ENCODE results near the gene MSI1. TPM values are rescaled to one million over a fixed set of nuclear protein-coding genes. Genes with fewer than 3 reads are reported as not detected.

MSI1 gene
- total RNA-seq, 1 donor from 2014 or later, result 1.0 TPM

DNA sequence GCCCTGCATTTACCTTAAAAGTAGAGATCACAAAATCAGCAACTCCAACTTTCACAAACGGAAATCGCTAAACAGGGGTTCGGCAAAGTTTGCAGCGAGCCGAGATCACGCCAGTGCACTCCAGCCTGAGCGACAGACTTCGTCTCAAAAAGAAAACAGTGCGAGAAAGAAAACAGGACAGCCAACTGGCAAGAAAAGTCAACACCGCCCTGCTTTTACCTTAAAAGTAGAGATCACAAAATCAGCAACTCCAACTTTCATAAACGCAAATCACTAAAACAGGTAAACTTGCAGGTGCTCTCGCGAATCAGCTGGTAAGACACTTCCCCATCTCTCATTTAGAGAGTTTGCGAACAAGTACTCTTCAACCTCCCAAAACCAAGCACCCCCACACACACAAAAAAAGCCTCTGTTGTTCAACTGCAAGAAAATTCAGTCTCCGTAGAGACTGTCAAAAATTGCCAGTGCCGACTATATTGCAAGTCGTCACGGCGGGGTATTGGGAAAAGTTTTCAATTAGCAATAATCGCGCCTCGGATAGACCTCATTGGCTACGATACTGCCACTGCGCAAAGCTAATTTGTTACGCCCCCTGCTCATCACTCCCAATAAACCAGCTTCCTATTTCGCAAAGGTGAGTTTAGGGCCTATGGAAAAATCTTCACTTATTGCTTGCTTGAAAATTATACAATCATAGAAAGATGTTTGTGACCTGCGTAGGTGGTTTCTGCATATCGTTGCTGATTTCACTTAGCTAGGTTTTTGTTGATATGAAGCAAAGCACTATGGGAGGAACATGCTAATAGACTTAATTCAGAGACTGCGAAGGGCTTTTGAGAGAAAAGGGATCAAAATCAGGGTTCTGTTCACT is 76.1 kb downstream of the MSI1 start, which contains the start of gene RNU4-1:
Gene RNU4-1 (minus strand): TSS at position 577 of the 871 bp plus-strand sequence.
- Histone ChIP-seq H3K4me3 (ENCODE audit: low read length in 3 of 3) (peak within 1 kb of the TSS; percentile 70 to 88 (median 81)), H3K9ac (ENCODE audit: low read depth in 1 of 3, low read length in 3 of 3) (peak within 1 kb of the TSS; percentile 84 to 100 (median 87)), H3K27ac (ENCODE audit: low read depth, low read length) (peak within 1 kb of the TSS; percentile 98), H3K4me1 (ENCODE audit: control insufficient read depth in 3 of 3, insufficient read depth in 3 of 3, low read length in 3 of 3) (peaks cover 7 to 13% (median 10%) of the 10 kb centered on the region in 3 donors), H3K36me3 (ENCODE audit: control insufficient read depth in 3 of 3, insufficient read depth in 3 of 3, low read length in 3 of 3) (no peaks in the 10 kb centered on the region), H3K9me3 (ENCODE audit: control insufficient read depth in 3 of 3, low read length in 3 of 3) (no peaks in the 10 kb centered on the region), H3K27me3 (ENCODE audit: control insufficient read depth in 3 of 3, insufficient read depth in 3 of 3, low read length in 3 of 3) (no peaks in the 10 kb centered on the region)

DNA sequence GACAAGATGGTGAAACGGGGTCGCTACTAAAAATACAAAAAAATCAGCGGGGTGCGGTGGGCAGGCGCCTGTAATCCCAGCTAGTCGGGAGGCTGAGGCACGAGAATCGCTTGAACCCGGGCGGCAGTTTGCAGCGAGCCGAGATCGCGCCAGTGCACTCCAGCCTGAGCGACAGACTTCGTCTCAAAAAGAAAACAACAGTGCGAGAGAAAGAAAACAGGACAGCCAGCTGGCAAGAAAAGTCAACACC is 76.6 kb downstream of the MSI1 start:
- H3K27ac ChIP-seq (ENCODE audit: low read depth, low read length), result peak overlapping the region; percentile 98
- H3K27me3 ChIP-seq (ENCODE audit: control insufficient read depth in 3 of 3, insufficient read depth in 3 of 3, low read length in 3 of 3), result no peaks in the 10 kb centered on the region
- peak overlapping the region; percentile 84 to 100 (median 87) for H3K9ac ChIP-seq (ENCODE audit: low read depth in 1 of 3, low read length in 3 of 3)
- no peaks in the 10 kb centered on the region for H3K36me3 ChIP-seq (ENCODE audit: control insufficient read depth in 3 of 3, insufficient read depth in 3 of 3, low read length in 3 of 3)
- H3K4me3 ChIP-seq (ENCODE audit: low read length in 3 of 3), result peak overlapping the region; percentile 70 to 88 (median 81)
- H3K9me3 ChIP-seq (ENCODE audit: control insufficient read depth in 3 of 3, low read length in 3 of 3), result no peaks in the 10 kb centered on the region
- H3K4me1 ChIP-seq (ENCODE audit: control insufficient read depth in 3 of 3, insufficient read depth in 3 of 3, low read length in 3 of 3), result peaks cover 7 to 13% (median 10%) of the 10 kb centered on the region in 3 donors

Small RNA genes lying within 50 kb of the gene (small RNA-seq; reads per million reads assigned to genes)
- gene RNU4-1, result 350 reads per million, percentile 98 among the genes with 10 or more reads in this experiment
- 948 reads per million, percentile 98 among the genes with 10 or more reads in this experiment for gene RNU4-2
- not detected for gene RNU6-1088P

Other genes with a start within 250 kb of the MSI1 start
- 87.2 TPM for gene GCN1, start 174.4 kb downstream of the MSI1 start, total RNA-seq
- gene RPLP0, start 168.1 kb downstream of the MSI1 start, total RNA-seq, result 2,458 TPM
- gene PXN, start 103.4 kb downstream of the MSI1 start, total RNA-seq, result 20.9 TPM
- under 0.01 TPM for gene RNU4-2, start 77.3 kb downstream of the MSI1 start, total RNA-seq
- gene RNU4-1, start 75.9 kb downstream of the MSI1 start, total RNA-seq, result under 0.01 TPM
- 3.7 TPM for gene SIRT4, start 66.8 kb downstream of the MSI1 start, total RNA-seq
- gene PLA2G1B, start 41.4 kb downstream of the MSI1 start, total RNA-seq, result not detected
- gene COX6A1, start 68.9 kb upstream of the MSI1 start, total RNA-seq, result 231 TPM
- gene TRIAP1, start 77.2 kb upstream of the MSI1 start, total RNA-seq, result 18.8 TPM
- gene GATC, start 77.3 kb upstream of the MSI1 start, total RNA-seq, result 9.9 TPM
- 79.9 TPM for gene SRSF9, start 100.6 kb upstream of the MSI1 start, total RNA-seq
- 162 TPM for gene DYNLL1, start 126.9 kb upstream of the MSI1 start, total RNA-seq
- gene COQ5, start 160.0 kb upstream of the MSI1 start, total RNA-seq, result 29.7 TPM
- 118 TPM for gene RNF10, start 165.2 kb upstream of the MSI1 start, total RNA-seq
- 29.2 TPM for gene POP5, start 212.2 kb upstream of the MSI1 start, total RNA-seq

All from skeletal muscle tissue (tissue), 5 donors.